HG03045 (cell line): ENCODE results near the gene ENTPD5.
A peak's percentile ranks its signal among the peaks of the same experiment; 100 is the strongest.

Experiments
- ATAC-seq: cut with Tn5 transposase; IDR thresholded peaks from one replicate; pipeline ENCODE4 v1.9.1; 2021; ENCODE audit warnings: mild to moderate bottlenecking, moderate library complexity; ENCODE audit not compliant: unreplicated experiment

The ENTPD5 gene, protein sequence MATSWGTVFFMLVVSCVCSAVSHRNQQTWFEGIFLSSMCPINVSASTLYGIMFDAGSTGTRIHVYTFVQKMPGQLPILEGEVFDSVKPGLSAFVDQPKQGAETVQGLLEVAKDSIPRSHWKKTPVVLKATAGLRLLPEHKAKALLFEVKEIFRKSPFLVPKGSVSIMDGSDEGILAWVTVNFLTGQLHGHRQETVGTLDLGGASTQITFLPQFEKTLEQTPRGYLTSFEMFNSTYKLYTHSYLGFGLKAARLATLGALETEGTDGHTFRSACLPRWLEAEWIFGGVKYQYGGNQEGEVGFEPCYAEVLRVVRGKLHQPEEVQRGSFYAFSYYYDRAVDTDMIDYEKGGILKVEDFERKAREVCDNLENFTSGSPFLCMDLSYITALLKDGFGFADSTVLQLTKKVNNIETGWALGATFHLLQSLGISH

GRCh38 chr14:74018586-74019407 is at the start of gene ENTPD5, which contains the start of gene BBOF1:
Gene ENTPD5, minus strand, starts transcription at chr14:74019288. Its CDS starts 31,186 bp downstream, at chr14:73988102.
Gene BBOF1, plus strand, starts transcription at chr14:74019349. Its CDS starts 130 bp downstream, at chr14:74019479.
- ATAC-seq = peak; percentile 89

GRCh38 chr14:74065746-74066575 is 46.9 kb upstream of the ENTPD5 start:
- ATAC-seq = no peak

GRCh38 chr14:74064883-74065282 is 45.8 kb upstream of the ENTPD5 start:
- no peak for ATAC-seq

GRCh38 chr14:74064426-74064825 is 45.3 kb upstream of the ENTPD5 start:
- no peak for ATAC-seq

- ATAC-seq = no peak
Measured at GRCh38 chr14:74062809-74063150, 43.7 kb upstream of the ENTPD5 start.

GRCh38 chr14:74049876-74050495 is 30.9 kb upstream of the ENTPD5 start:
- ATAC-seq = no peak

DNA sequence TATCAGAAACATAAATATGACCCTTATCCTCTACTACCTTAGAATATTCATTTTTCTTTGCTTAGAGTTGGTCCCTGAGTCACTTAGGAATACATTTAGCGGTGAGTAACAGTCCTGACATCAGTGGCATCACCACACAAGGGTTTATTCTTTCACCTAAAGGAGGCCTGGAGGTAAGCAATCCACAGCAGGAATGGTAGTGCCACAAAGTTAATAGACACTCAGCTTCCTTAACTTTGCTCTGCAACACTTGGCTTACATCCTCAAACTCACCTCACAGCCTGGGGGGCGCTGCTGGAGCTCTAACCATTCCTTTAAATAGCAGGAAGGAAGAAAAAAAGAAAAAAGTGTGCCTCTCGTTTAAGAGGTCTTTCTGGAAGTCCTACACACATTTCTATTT is 29.2 kb upstream of the ENTPD5 start:
- ATAC-seq = no peak

- no peak for ATAC-seq
Measured at GRCh38 chr14:74045522-74045921, 26.4 kb upstream of the ENTPD5 start.

DNA sequence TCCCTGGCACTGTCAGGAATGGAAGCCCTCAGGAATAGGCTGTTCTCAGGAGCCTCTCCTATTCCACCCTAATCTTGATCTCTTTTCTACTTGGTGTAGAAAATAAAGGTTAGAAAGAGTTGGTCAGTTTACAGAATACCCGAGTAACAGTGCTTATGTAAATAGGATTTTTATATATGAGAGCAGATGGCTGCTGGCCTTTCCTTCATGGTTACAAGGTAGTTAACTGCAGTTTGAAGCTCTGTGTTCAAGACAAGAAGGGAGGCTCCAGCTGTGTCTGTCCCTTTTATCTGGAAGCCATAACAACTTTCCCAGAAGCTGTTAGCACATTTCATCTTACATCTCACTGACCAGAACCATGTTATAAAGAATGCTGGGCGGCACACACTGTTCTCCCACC is 23.2 kb upstream of the ENTPD5 start:
- no peak for ATAC-seq

DNA sequence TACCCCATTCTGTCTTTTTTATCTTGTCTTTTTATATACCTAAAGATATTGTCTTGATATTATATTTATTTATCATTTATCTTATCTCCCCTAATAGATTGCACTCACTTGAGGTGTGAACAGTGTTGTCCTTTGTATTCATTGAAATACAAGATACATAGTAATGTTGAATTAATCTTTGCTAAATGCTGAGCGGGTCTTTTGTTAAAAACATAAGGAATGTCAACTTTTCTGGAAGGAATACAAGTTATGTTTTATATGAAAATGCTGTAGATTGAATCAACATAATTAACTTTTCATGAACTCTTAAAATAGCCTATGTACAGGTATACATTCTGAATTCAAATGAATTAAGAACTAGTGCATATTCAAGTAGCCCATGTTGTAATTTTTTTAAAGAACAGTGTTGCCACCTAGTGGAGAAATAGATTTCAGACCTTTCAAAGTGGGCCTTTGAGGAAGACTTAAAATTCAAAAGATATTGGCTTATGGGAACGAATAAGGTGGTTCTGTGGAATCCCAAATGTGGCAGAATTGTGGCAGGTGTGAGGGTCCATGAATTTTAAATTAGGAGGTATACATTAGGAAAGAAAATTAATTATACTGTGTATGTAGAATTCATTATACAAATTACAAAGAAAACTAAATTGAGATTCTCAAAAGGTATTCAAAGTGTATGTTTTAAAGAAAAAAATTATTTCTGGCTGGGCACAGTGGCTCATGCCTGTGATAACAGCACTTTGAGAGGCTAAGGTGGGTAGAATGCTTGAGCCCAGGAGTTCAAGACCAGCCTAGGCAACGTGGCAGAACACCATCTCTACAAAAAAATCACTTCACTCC is 19.2 kb upstream of the ENTPD5 start:
- ATAC-seq = no peak

- no peak for ATAC-seq
Measured at GRCh38 chr14:74035556-74035955, 16.5 kb upstream of the ENTPD5 start.

DNA sequence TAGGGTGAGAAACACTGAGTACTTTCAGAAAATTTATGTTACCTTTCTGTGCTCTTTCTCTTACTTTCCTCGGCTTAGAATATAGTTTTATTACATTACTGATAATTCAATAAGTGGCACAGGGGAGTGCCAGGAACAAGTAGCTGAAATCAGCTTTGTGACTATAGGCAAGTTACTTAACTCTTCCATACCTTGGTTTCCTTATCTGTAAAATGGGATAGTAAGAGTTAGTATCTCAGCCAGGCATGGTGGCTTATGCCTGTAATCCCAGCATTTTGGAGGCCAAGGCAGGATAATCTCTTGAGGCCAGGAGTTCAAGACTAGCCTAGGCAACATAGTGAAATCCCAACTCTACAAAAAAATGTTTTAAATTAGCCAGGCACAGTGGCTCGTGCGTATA is 15.5 kb upstream of the ENTPD5 start:
- ATAC-seq = no peak

GRCh38 chr14:74029136-74029535 is 10.0 kb upstream of the ENTPD5 start:
- ATAC-seq = no peak

DNA sequence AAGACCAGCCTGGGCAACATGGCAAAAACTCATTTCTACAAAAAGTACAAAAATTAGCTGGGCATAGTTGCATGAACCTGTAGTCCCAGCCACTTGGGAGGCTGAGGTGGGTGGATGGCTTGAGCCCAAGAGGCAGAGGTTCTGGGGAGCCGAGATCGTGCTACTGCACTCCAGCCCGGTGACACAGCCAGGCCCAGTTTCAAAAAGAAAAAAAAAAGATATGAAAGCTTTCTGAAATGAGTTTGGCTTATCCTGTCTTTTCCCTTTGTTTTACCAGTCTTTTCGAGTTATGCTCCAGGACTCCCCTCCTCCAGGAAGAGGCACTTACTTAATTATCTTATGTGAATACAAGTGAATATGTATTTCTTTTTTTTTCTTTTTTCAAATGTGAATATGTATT is 3.3 kb upstream of the ENTPD5 start:
- no peak for ATAC-seq

- peak; percentile 23 for ATAC-seq
Measured at GRCh38 chr14:74019408-74020137, 485 bp upstream of the ENTPD5 start.

- ATAC-seq = no peak
Measured at GRCh38 chr14:74018174-74018585, 908 bp downstream of the ENTPD5 start.

DNA sequence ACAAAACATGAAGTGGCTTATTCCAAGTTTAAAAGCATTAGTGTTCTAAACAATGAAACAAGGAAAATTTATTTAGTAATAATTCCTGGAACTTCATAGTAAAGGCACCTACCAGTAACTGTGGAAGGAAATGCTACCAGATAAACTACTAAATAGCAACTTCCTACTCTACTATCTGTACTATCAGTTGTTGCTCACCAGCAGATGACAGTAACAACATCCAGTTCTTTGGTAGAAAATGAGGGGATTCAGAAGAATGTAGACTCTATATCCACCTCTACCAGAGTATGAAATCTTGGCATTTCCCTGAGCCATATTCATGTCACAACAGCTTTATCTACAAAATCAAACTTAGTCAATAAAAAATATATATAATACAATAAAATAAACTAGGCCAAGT is 3.1 kb downstream of the ENTPD5 start:
- no peak for ATAC-seq

DNA sequence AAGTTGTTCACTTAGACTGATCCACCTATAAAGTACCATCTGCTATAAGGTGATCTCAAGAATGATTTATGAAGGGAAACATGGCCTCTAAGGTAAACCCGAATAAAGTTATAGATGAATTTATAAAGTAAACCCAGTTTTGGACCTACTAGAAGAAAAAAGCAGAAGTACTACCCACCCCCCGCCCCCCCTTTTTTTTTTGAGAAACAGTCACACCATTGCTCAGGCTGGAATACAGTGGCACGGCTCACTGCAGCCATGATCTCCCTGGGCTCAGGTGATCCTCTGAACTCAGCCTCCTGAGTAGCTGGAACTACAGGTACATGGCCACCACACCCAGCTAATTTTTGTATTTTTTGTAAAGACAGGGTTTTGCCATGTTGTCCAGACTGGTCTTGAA is 3.9 kb downstream of the ENTPD5 start:
- ATAC-seq = no peak

GRCh38 chr14:74014299-74014698 is 4.8 kb downstream of the ENTPD5 start:
- no peak for ATAC-seq
